A549 (cell line): ENCODE data around the gene MFSD12. TPM values are rescaled to one million over a fixed set of nuclear protein-coding genes. Genes with fewer than 3 reads are reported as not detected.

Experiments used
- ATAC-seq, 2 experiments: fragments of 200-7000 bp in 1 of 2; fragments of >200 bp in 1 of 2; cut with Nextera tagmentation in 1 of 2; cut with Tn5 transposase in 1 of 2; 3 replicates each; pipeline versions ENCODE4 v1.8.0 to v1.9.1; 2018 to 2020; ENCODE audit warnings: mild to moderate bottlenecking in 1 of 2, moderate library complexity in 1 of 2
- CTCF ChIA-PET: fragments of 300-600 bp; sonication (Branson Sonifier 250); formaldehyde crosslinking; extraction: SDS; loops from one replicate; lab custom pipeline; 2021; ENCODE audit warnings: antibody characterized with exemption, inconsistent platforms; lab: Yijun Ruan, JAX
- POLR2A ChIA-PET: fragments of 350-600 bp; formaldehyde crosslinking; extraction: SDS; loops from one replicate; lab custom pipeline; 2021; ENCODE audit warnings: antibody characterized with exemption, inconsistent platforms; lab: Yijun Ruan, JAX
- DNase-seq, 2 experiments: peaks; one replicate each; pipeline versions ENCODE4 v3.0.0 to v3.0.0-alpha.2; 2011 to 2016; ENCODE audit warnings: low read depth in 1 of 2, low spot score in 1 of 2
- FAIRE-seq: peaks from 2 replicates; lab custom pipeline; 2011; peaks lifted over from hg19 to GRCh38; lab: Jason Lieb, UNC
- H3K27ac ChIP-seq, 2 experiments: fragments of >200 bp; sonication (Bioruptor Twin); formaldehyde crosslinking; 3 replicates each; pipeline ENCODE4 v1.5.1; 2016 to 2017
- H3K4me1 ChIP-seq: fragments of >200 bp; sonication (Bioruptor Twin); formaldehyde crosslinking; 3 replicates; pipeline ENCODE4 v1.6.1; 2016
- H3K4me2 ChIP-seq: fragments of >200 bp; sonication (Bioruptor Twin); formaldehyde crosslinking; 3 replicates; pipeline ENCODE4 v1.6.1; 2016
- H3K4me3 ChIP-seq: fragments of >200 bp; sonication (Bioruptor Twin); formaldehyde crosslinking; 3 replicates; pipeline ENCODE4 v1.5.1; 2016
- H3K9me3 ChIP-seq: fragments of >200 bp; sonication (Bioruptor Twin); formaldehyde crosslinking; 3 replicates; pipeline ENCODE4 v1.6.1; 2016
- CBX2 ChIP-seq: fragments of 200-600 bp; sonication (generic); IDR thresholded peaks from 2 replicates; pipeline ENCODE4 v1.6.1; 2016; ENCODE audit warnings: low read depth, mild to moderate bottlenecking, borderline replicate concordance
- CBX8 ChIP-seq: fragments of 200-600 bp; sonication (generic); IDR thresholded peaks from 2 replicates; pipeline ENCODE4 v1.6.1; 2016
- CEBPB ChIP-seq, 2 experiments: fragments of >200 bp in 1 of 2; sonication (Bioruptor Twin) in 1 of 2; formaldehyde crosslinking in 1 of 2; IDR thresholded peaks; 2 replicates each; pipeline ENCODE4 v1.6.1; 2012 to 2016
- CHD2 ChIP-seq: fragments of 150-350 bp; IDR thresholded peaks from 2 replicates; pipeline ENCODE4 v1.6.1; 2014; ENCODE audit warnings: low read length; ENCODE audit not compliant: partially characterized antibody
- EP300 ChIP-seq, 2 experiments: fragments of >200 bp; sonication (Bioruptor Twin); formaldehyde crosslinking; IDR thresholded peaks; 2 replicates in 1 of 2; 3 replicates in 1 of 2; pipeline ENCODE4 v1.6.1; 2016 to 2017
- ESRRA ChIP-seq: fragments of 150-350 bp; IDR thresholded peaks from 2 replicates; pipeline ENCODE4 v1.6.1; 2014; ENCODE audit warnings: mild to moderate bottlenecking, low read length, borderline replicate concordance
- FOSB ChIP-seq: fragments of 250-450 bp; sonication (Bioruptor Pico); IDR thresholded peaks from 2 replicates; pipeline ENCODE4 v1.5.0; 2020; ENCODE audit warnings: mild to moderate bottlenecking, moderate library complexity
- FOSL2 ChIP-seq, 2 experiments: fragments of 450-650 bp in 1 of 2; fragments of >200 bp in 1 of 2; sonication (Bioruptor Twin) in 1 of 2; formaldehyde crosslinking; IDR thresholded peaks; 2 replicates each; pipeline versions ENCODE4 v1.5.0 to v1.6.1; 2016 to 2020; ENCODE audit warnings: mild to moderate bottlenecking in 1 of 2, moderate library complexity in 1 of 2
- FOXS1 ChIP-seq: fragments of 250-450 bp; sonication (Bioruptor Pico); IDR thresholded peaks from 2 replicates; pipeline ENCODE4 v1.5.0; 2020; ENCODE audit warnings: mild to moderate bottlenecking, moderate library complexity
- JUN ChIP-seq, 2 experiments: fragments of >200 bp; sonication (Bioruptor Twin); formaldehyde crosslinking; IDR thresholded peaks; 2 replicates in 1 of 2; 3 replicates in 1 of 2; pipeline ENCODE4 v1.6.1; 2016 to 2017
- JUNB ChIP-seq: fragments of >200 bp; sonication (Bioruptor Twin); formaldehyde crosslinking; IDR thresholded peaks from 2 replicates; pipeline ENCODE4 v1.6.1; 2016
- KDM1A ChIP-seq: fragments of 200-600 bp; sonication (generic); IDR thresholded peaks from 2 replicates; pipeline ENCODE4 v1.6.1; 2016; ENCODE audit warnings: low read depth, mild to moderate bottlenecking
- KDM5A ChIP-seq: fragments of 200-600 bp; sonication (generic); IDR thresholded peaks from 2 replicates; pipeline ENCODE4 v1.6.1; 2016; ENCODE audit warnings: antibody characterized with exemption, mild to moderate bottlenecking
- MYC ChIP-seq: IDR thresholded peaks from 2 replicates; pipeline ENCODE4 v1.6.1; 2012; ENCODE audit warnings: mild to moderate bottlenecking, inconsistent platforms, low read length, improper control_type of control experiment, borderline replicate concordance
- NFE2L2 ChIP-seq: fragments of 150-350 bp; conservative IDR thresholded peaks from 2 replicates; pipeline ENCODE4 v1.6.1; 2014; ENCODE audit warnings: low read length
- NPAS2 ChIP-seq: fragments of 250-450 bp; sonication (Bioruptor Pico); IDR thresholded peaks from 2 replicates; pipeline ENCODE4 v1.8.0; 2022; ENCODE audit warnings: mild to moderate bottlenecking, moderate library complexity, borderline replicate concordance
- NR3C1 ChIP-seq: fragments of >200 bp; sonication (Bioruptor Twin); formaldehyde crosslinking; IDR thresholded peaks from 3 replicates; pipeline ENCODE4 v1.6.1; 2017
- PHF8 ChIP-seq: fragments of 200-600 bp; sonication (generic); IDR thresholded peaks from 2 replicates; pipeline ENCODE4 v1.6.1; 2016; ENCODE audit warnings: low read depth, mild to moderate bottlenecking, antibody characterized with exemption, moderate library complexity, borderline replicate concordance
- POLR2A ChIP-seq: IDR thresholded peaks from 2 replicates; pipeline ENCODE4 v1.6.1; 2012; ENCODE audit warnings: mild to moderate bottlenecking, low read length
- POLR2AphosphoS2 ChIP-seq: conservative IDR thresholded peaks from 2 replicates; pipeline ENCODE4 v1.6.1; 2012; ENCODE audit warnings: low read length, improper control_type of control experiment, inconsistent platforms
- RARB ChIP-seq: fragments of 250-450 bp; sonication (Bioruptor Pico); IDR thresholded peaks from 2 replicates; pipeline ENCODE4 v1.8.0; 2021; ENCODE audit warnings: mild to moderate bottlenecking, moderate library complexity
- RCOR1 ChIP-seq: fragments of 150-350 bp; IDR thresholded peaks from 2 replicates; pipeline ENCODE4 v1.6.1; 2014; ENCODE audit warnings: antibody characterized with exemption, low read length, low read depth
- RFX5 ChIP-seq: fragments of 450-650 bp; IDR thresholded peaks from 2 replicates; pipeline ENCODE4 v1.7.1; 2014; ENCODE audit warnings: antibody characterized with exemption, mild to moderate bottlenecking, moderate library complexity
- SREBF2 ChIP-seq: fragments of 450-650 bp; IDR thresholded peaks from 2 replicates; pipeline ENCODE4 v1.6.1; 2014; ENCODE audit warnings: mild to moderate bottlenecking, moderate library complexity
- TFCP2L1 ChIP-seq: fragments of 250-450 bp; sonication (Bioruptor Pico); IDR thresholded peaks from 2 replicates; pipeline ENCODE4 v1.5.0; 2021; ENCODE audit warnings: mild to moderate bottlenecking
- TP53 ChIP-seq: fragments of 250-450 bp; sonication (Bioruptor Pico); IDR thresholded peaks from 2 replicates; pipeline ENCODE4 v1.5.0; 2021; ENCODE audit warnings: mild to moderate bottlenecking, moderate library complexity
- ZFP36 ChIP-seq: fragments of 450-650 bp; IDR thresholded peaks from 2 replicates; pipeline ENCODE4 v1.6.1; 2014; ENCODE audit warnings: borderline replicate concordance; ENCODE audit not compliant: partially characterized antibody
- ZNF302 ChIP-seq: fragments of 250-450 bp; sonication (Bioruptor Pico); IDR thresholded peaks from 2 replicates; pipeline ENCODE4 v1.9.0; 2021; ENCODE audit warnings: inconsistent platforms, mild to moderate bottlenecking, moderate library complexity
- ZSCAN20 ChIP-seq: fragments of 250-450 bp; sonication (Bioruptor Pico); IDR thresholded peaks from 2 replicates; pipeline ENCODE4 v1.8.0; 2022; ENCODE audit warnings: mild to moderate bottlenecking, moderate library complexity
- WGBS: methylation state at CpG from one replicate; pipeline ENCODE4 v1.1.6; 2017; ENCODE audit errors: missing lambda C conversion rate; 5-methylcytosine and 5-hydroxymethylcytosine counted together
- polyA plus RNA-seq, 4 experiments: library from polyadenylated mRNA; depleted of rRNA in 3 of 4; stranded (reverse); fragments of >200 nt; fragmentation: RNase III in 1 of 4; extraction: RNeasy Plus Mini Kit Qiagen cat#74134 plus additional on column Dnase treatment in 1 of 4; gene quantifications; 2 replicates in 3 of 4; 3 replicates in 1 of 4; pipeline ENCODE4 v1.2.3, GENCODE V29; 2011 to 2017
- TF ChIP-seq, protein P1 (sequence below): IDR thresholded peaks from 2 replicates; pipeline ENCODE4 v1.6.1; 2012
- TF ChIP-seq, protein P2 (sequence below): fragments of 250-450 bp; sonication (Bioruptor Pico); IDR thresholded peaks from 2 replicates; pipeline ENCODE4 v1.5.0; 2020; ENCODE audit warnings: low read depth, mild to moderate bottlenecking, moderate library complexity
- TF ChIP-seq, protein P3 (sequence below): fragments of >200 bp; sonication (Bioruptor Twin); formaldehyde crosslinking; IDR thresholded peaks from 3 replicates; pipeline ENCODE4 v1.6.1; 2016

The MFSD12 gene
- polyA plus RNA-seq, 2 of the 4 experiments (the other 2 are of a cell fraction) = 52.5 to 115 TPM

DNA sequence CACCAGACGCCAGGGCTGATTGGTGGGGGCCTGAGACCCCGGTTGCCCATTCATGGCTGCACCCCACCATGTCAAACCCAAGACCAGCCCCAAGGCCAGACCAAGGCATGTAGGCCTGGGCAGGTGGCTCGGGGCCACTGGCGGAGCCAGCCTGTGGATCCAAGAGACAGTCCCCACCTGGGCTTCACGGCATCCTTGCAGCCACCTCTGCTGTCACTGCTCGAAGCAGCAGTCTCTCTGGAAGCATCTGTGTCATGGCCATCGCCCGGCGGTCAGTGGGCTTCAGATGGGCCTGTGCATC lies 22.2 kb downstream of the MFSD12 start:
- TF ChIP-seq FOXS1 = no peak
- no peak for TF ChIP-seq KDM5A
- no peak for TF ChIP-seq NR3C1
- TF ChIP-seq ESRRA = no peak
- TF ChIP-seq NPAS2 (CRISPR knock-in tag) = no peak
- no peak for TF ChIP-seq CBX8
- no peak for TF ChIP-seq NFE2L2
- no peak for TF ChIP-seq ZNF302 (CRISPR knock-in tag)
- no peak overlapping the region for H3K27ac ChIP-seq
- H3K4me1 ChIP-seq = no peaks in the 10 kb centered on the region
- no peak overlapping the region for H3K4me2 ChIP-seq
- 83% methylated on average over 1 of the region's 9 CpGs for WGBS
- no peak for FAIRE-seq
- CTCF ChIA-PET = no interaction called here
- POLR2A ChIA-PET = no interaction called here
- no peak for DNase-seq
- H3K4me3 ChIP-seq = no peak overlapping the region
- no peak for ATAC-seq
- H3K9me3 ChIP-seq = no peaks in the 10 kb centered on the region

DNA sequence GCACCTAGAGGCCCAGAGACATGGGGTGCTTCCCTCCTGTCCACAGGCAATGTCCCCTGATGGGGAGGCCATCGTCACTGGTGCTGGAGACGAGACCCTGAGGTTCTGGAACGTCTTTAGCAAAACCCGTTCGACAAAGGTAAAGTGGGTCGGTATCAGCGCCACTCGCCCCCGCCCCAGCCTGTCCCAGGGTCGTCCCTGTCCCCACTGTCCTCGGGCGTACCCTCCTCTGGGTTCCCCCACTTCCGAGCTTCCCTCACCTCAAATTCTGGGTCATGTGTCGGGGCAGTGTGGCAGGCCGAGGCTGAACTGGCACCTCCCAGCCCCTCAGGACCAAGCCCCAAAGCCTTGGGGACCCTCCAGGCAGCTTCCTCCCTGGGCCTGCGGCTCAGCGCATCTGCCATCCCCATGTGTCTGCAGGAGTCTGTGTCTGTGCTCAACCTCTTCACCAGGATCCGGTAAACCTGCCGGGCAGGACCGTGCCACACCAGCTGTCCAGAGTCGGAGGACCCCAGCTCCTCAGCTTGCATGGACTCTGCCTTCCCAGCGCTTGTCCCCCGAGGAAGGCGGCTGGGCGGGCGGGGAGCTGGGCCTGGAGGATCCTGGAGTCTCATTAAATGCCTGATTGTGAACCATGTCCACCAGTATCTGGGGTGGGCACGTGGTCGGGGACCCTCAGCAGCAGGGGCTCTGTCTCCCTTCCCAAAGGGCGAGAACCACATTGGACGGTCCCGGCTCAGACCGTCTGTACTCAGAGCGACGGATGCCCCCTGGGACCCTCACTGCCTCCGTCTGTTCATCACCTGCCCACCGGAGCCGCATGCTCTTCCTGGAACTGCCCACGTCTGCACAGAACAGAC lies 22.8 kb downstream of the MFSD12 start:
- no peaks in the 10 kb centered on the region for H3K9me3 ChIP-seq
- ATAC-seq (no peak), FAIRE-seq (no peak)
- no peak overlapping the region for H3K27ac ChIP-seq
- WGBS = 97% methylated on average over 21 of the region's 38 CpGs
- no peak overlapping the region for H3K4me2 ChIP-seq
- CTCF ChIA-PET = no interaction called here
- no peaks in the 10 kb centered on the region for H3K4me1 ChIP-seq
- no peak overlapping the region for H3K4me3 ChIP-seq
- no peak for TF ChIP-seq CBX8
- TF ChIP-seq CHD2 = no peak
- TF ChIP-seq JUN (IDR thresholded peaks at IDR 0.05) = no peak
- TF ChIP-seq, protein P1, sequence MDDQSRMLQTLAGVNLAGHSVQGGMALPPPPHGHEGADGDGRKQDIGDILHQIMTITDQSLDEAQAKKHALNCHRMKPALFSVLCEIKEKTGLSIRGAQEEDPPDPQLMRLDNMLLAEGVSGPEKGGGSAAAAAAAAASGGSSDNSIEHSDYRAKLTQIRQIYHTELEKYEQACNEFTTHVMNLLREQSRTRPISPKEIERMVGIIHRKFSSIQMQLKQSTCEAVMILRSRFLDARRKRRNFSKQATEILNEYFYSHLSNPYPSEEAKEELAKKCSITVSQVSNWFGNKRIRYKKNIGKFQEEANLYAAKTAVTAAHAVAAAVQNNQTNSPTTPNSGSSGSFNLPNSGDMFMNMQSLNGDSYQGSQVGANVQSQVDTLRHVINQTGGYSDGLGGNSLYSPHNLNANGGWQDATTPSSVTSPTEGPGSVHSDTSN = no peak
- TF ChIP-seq FOSL2 (IDR thresholded peaks at IDR 0.05) = no peak
- TF ChIP-seq FOSL2 (CRISPR knock-in tag; IDR thresholded peaks at IDR 0.05) = no peak
- no peak for TF ChIP-seq RFX5
- TF ChIP-seq, all 56 proteins: peak for 0
- DNase-seq = no peak
- POLR2A ChIA-PET = no interaction called here

DNA sequence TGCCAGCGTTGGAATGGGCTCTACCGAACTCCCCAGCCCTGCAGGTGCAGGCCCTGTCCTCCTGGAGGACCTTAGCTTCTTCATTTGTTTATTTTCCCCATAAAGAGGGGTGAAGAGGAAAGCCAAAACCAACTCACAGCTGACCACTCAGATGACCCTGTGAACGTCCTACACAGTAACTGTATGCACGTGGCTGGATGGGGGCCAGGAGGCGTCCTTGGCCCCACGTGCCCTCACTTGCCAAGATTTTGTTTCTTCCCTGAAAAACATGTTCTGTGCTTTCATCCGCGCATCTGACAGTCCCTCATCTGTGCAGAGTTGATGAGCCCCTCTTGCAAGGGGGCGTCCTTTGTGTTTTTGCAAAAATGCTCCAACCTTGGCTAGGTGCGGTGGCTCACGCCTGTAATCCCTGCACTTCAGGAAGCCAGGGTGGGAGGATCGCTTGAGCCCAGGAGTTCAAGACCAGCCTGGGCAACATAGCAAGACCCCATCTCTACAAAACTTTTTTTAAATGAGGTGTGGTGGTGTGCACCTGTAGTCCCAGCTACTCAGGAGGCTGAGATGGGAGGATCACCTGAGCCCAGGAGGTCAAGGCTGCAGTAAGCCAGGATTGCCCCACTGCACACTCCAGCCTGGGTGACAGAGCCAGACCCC lies 23.7 kb downstream of the MFSD12 start:
- no peaks in the 10 kb centered on the region for H3K9me3 ChIP-seq
- 89% methylated on average over 8 of the region's 12 CpGs for WGBS
- CTCF ChIA-PET = interaction anchor here (1.2 kb wide), 2 partner anchors 42 to 52 kb away, joined by 3 to 4 read pairs; no protein-coding TSS in a partner anchor

DNA sequence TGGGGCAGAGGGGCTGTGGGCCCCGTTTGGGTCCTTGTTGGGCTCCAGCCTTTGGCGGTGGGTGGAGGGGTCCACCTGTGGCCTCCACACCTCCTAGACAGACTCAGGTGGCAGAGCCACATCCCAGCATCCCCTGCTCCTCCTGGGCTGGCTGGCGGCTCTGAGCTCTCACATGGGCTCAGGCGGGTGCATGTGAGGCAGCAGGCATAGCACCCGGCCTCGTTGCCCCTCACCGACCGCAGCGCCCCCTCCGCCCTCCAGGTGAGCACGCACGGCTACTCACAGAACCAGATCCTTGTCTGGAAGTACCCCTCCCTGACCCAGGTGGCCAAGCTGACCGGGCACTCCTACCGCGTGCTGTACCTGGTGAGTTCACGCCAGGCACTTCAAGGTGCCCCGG lies 24.4 kb downstream of the MFSD12 start:
- H3K4me1 ChIP-seq = no peaks in the 10 kb centered on the region
- DNase-seq = no peak
- no peaks in the 10 kb centered on the region for H3K9me3 ChIP-seq
- H3K4me2 ChIP-seq = no peak overlapping the region
- ATAC-seq = no peak
- no peak overlapping the region for H3K4me3 ChIP-seq
- 97% methylated on average over 6 of the region's 17 CpGs for WGBS
- ChIA-PET CTCF (interaction anchor here (1.2 kb wide), 2 partner anchors 42 to 52 kb away, joined by 3 to 4 read pairs; no protein-coding TSS in a partner anchor), POLR2A (no interaction called here)
- FAIRE-seq = no peak
- H3K27ac ChIP-seq = no peak overlapping the region
- TF ChIP-seq TFCP2L1 (CRISPR knock-in tag) (no peak), SREBF2 (no peak), ZSCAN20 (CRISPR knock-in tag) (no peak), FOSL2 (IDR thresholded peaks at IDR 0.05) (no peak), FOSL2 (CRISPR knock-in tag; IDR thresholded peaks at IDR 0.05) (no peak), FOSB (CRISPR knock-in tag) (no peak), CBX2 (no peak), MYC (no peak)
- TF ChIP-seq, protein P2, sequence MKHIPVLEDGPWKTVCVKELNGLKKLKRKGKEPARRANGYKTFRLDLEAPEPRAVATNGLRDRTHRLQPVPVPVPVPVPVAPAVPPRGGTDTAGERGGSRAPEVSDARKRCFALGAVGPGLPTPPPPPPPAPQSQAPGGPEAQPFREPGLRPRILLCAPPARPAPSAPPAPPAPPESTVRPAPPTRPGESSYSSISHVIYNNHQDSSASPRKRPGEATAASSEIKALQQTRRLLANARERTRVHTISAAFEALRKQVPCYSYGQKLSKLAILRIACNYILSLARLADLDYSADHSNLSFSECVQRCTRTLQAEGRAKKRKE (CRISPR knock-in tag) = no peak
- TF ChIP-seq, protein P3, sequence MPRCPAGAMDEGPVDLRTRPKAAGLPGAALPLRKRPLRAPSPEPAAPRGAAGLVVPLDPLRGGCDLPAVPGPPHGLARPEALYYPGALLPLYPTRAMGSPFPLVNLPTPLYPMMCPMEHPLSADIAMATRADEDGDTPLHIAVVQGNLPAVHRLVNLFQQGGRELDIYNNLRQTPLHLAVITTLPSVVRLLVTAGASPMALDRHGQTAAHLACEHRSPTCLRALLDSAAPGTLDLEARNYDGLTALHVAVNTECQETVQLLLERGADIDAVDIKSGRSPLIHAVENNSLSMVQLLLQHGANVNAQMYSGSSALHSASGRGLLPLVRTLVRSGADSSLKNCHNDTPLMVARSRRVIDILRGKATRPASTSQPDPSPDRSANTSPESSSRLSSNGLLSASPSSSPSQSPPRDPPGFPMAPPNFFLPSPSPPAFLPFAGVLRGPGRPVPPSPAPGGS = no peak

More for the DNA sequence above, 23.7 kb downstream of the MFSD12 start:
- DNase-seq = no peak
- ATAC-seq = no peak
- Histone ChIP-seq H3K4me1 (no peaks in the 10 kb centered on the region), H3K27ac (no peak overlapping the region), H3K4me3 (no peak overlapping the region), H3K4me2 (no peak overlapping the region)
- FAIRE-seq = no peak
- TF ChIP-seq PHF8 (no peak), RFX5 (no peak), SREBF2 (no peak), KDM1A (no peak), CEBPB (IDR thresholded peaks at IDR 0.05) (no peak), EP300 (IDR thresholded peaks at IDR 0.05) (no peak), TFCP2L1 (CRISPR knock-in tag) (no peak), ZFP36 (no peak), FOSL2 (IDR thresholded peaks at IDR 0.05) (no peak), FOSL2 (CRISPR knock-in tag; IDR thresholded peaks at IDR 0.05) (no peak), NFE2L2 (no peak), JUNB (no peak), POLR2A (no peak), POLR2AphosphoS2 (no peak), TP53 (CRISPR knock-in tag) (no peak), ESRRA (no peak), RARB (no peak), RCOR1 (no peak)
- POLR2A ChIA-PET = no interaction called here
